Cardiac muscle cell (in vitro differentiated cells and primary cell): Measurements from ENCODE around the gene AIG1. TPM values are rescaled to one million over a fixed set of nuclear protein-coding genes. Genes with fewer than 3 reads are reported as not detected.

Experiments used
- DNase-seq, 2 donors: peaks; one replicate each; pipeline versions ENCODE4 v3.0.0 to v3.0.0-alpha.2; 2010 to 2017; ENCODE audit warnings: low read depth in 1 of 2, low spot score in 1 of 2
- H3K27ac ChIP-seq: fragments of 200-600 bp; sonication (generic); 2 replicates; pipeline ENCODE4 v1.5.1; 2016
- H3K27me3 ChIP-seq: fragments of 200-600 bp; sonication (generic); 2 replicates; pipeline ENCODE4 v1.6.0; 2016; ENCODE audit warnings: control low read depth
- H3K36me3 ChIP-seq: fragments of 200-600 bp; sonication (generic); 2 replicates; pipeline ENCODE4 v1.5.1; 2016; ENCODE audit warnings: control low read depth
- H3K4me1 ChIP-seq: fragments of 200-600 bp; sonication (generic); 2 replicates; pipeline ENCODE4 v1.8.1; 2017; ENCODE audit warnings: low read depth, mild to moderate bottlenecking, mixed run types
- H3K4me3 ChIP-seq: fragments of 200-600 bp; sonication (generic); 2 replicates; pipeline ENCODE4 v1.5.1; 2016; ENCODE audit warnings: mild to moderate bottlenecking
- H3K9me3 ChIP-seq: fragments of 200-600 bp; sonication (generic); 2 replicates; pipeline ENCODE4 v1.5.1; 2017; ENCODE audit warnings: low read depth, mild to moderate bottlenecking, control low read depth
- polyA plus RNA-seq: library from polyadenylated mRNA; unstranded; fragments of >200 nt; fragmentation: Nextera tagmentation; extraction: Ambion mirVana; gene quantifications from 2 replicates; pipeline ENCODE4 v1.2.1, GENCODE V29; 2016
- total RNA-seq: library from RNA; depleted of rRNA; stranded (reverse); fragments of >200 nt; gene quantifications from 2 replicates; pipeline ENCODE4 v1.2.3, GENCODE V29; 2016
- TF ChIP-seq, protein P1 (sequence below): IDR thresholded peaks from 2 replicates; pipeline ENCODE4 v1.5.1; 2012; ENCODE audit warnings: low read depth, mild to moderate bottlenecking, low read length

AIG1 gene
- total and polyA plus RNA-seq, 2 experiments from 2014 or later, result 35.9 to 55.4 TPM

DNA sequence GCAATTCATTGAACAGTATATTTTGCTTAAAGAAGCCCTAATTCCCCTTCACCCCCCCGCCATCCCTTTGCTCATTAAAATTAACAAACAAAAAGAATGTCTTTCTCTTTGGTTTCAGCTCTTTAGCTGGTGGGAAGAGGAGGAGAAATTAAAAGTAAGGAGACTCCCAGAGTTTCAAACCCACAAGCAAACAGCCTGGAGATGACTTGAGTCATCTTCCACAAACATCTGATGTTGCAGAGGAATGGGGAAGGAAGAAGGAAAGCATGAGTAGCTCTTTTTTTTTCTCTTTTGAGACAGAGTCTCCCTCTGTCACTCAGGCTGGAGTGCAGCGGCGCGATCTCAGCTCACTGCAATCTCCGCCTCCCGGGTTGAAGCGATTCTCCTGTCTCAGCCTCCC is 200.2 kb downstream of the AIG1 start:
- no peak for DNase-seq
- Histone ChIP-seq H3K27me3 (no peaks in the 10 kb centered on the region), H3K36me3 (no peaks in the 10 kb centered on the region), H3K4me1 (no peaks in the 10 kb centered on the region), H3K4me3 (no peak overlapping the region), H3K27ac (no peak overlapping the region), H3K9me3 (no peaks in the 10 kb centered on the region)
- TF ChIP-seq, protein P1, sequence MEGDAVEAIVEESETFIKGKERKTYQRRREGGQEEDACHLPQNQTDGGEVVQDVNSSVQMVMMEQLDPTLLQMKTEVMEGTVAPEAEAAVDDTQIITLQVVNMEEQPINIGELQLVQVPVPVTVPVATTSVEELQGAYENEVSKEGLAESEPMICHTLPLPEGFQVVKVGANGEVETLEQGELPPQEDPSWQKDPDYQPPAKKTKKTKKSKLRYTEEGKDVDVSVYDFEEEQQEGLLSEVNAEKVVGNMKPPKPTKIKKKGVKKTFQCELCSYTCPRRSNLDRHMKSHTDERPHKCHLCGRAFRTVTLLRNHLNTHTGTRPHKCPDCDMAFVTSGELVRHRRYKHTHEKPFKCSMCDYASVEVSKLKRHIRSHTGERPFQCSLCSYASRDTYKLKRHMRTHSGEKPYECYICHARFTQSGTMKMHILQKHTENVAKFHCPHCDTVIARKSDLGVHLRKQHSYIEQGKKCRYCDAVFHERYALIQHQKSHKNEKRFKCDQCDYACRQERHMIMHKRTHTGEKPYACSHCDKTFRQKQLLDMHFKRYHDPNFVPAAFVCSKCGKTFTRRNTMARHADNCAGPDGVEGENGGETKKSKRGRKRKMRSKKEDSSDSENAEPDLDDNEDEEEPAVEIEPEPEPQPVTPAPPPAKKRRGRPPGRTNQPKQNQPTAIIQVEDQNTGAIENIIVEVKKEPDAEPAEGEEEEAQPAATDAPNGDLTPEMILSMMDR, result no peak

- no peak overlapping the region for H3K4me3 ChIP-seq
These were observed 201.3 kb downstream of the AIG1 start for GRCh38 chr6:143261899-143262436.

DNA sequence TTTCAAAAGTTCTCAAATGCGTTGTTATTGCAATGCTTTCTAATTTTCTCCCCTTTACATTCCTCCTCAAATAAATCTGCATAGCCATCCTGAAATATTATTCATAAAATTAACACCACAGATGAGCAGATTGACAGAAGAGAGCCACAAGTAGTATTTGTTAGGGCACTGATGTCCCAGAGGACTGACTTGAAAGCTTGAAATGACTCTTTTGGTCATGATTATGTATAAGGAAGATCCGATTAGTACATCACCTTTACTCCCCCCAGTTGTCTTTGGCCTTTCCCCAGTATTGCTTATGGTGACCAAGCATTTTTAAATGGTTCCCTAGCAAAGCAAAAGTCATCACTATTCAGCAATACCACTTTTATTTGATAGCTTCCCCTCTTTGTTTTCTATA is 202.2 kb downstream of the AIG1 start:
- TF ChIP-seq, protein P1, result no peak
- DNase-seq, result no peak
- no peaks in the 10 kb centered on the region for H3K36me3 ChIP-seq

More at GRCh38 chr6:143261899-143262436, 201.3 kb downstream of the AIG1 start:
- no peaks in the 10 kb centered on the region for H3K36me3 ChIP-seq
- no peaks in the 10 kb centered on the region for H3K4me1 ChIP-seq
- no peaks in the 10 kb centered on the region for H3K9me3 ChIP-seq
- no peaks in the 10 kb centered on the region for H3K27me3 ChIP-seq
- TF ChIP-seq, protein P1, result no peak
- DNase-seq, result no peak
- H3K27ac ChIP-seq, result no peak overlapping the region

DNA sequence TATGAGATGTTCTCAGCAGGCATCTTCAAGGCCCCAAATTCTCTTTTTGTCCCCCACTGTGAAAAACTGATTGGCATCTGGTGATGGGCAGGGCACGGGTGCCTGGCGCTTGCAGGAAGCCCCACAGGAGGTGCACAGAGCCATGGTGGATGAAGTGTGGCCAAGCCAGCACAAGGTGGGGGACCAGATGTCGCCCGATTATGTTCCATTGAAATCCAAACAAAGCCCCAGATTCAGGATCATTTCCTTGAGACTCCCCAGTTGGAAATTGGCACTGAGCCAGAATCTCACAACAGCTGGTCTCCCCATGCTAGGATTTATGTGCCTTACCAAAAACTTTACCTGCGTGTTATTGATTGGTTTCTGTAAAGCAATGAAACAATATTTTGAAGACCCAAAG is 203.7 kb downstream of the AIG1 start:
- TF ChIP-seq, protein P1, result no peak
- Histone ChIP-seq H3K4me3 (no peak overlapping the region), H3K27ac (no peak overlapping the region), H3K4me1 (no peaks in the 10 kb centered on the region), H3K27me3 (no peaks in the 10 kb centered on the region), H3K9me3 (no peaks in the 10 kb centered on the region), H3K36me3 (no peaks in the 10 kb centered on the region)
- no peak for DNase-seq

More for the DNA sequence above, 202.2 kb downstream of the AIG1 start:
- H3K27me3 ChIP-seq, result no peaks in the 10 kb centered on the region
- no peaks in the 10 kb centered on the region for H3K4me1 ChIP-seq
- H3K9me3 ChIP-seq, result no peaks in the 10 kb centered on the region
- no peak overlapping the region for H3K4me3 ChIP-seq
- H3K27ac ChIP-seq, result no peak overlapping the region

- Histone ChIP-seq H3K27ac (no peak overlapping the region), H3K27me3 (no peaks in the 10 kb centered on the region), H3K36me3 (no peaks in the 10 kb centered on the region), H3K9me3 (no peaks in the 10 kb centered on the region), H3K4me3 (no peak overlapping the region), H3K4me1 (no peaks in the 10 kb centered on the region)
- no peak for DNase-seq
- TF ChIP-seq, protein P1, result no peak
These were observed 204.5 kb downstream of the AIG1 start for GRCh38 chr6:143264986-143265764.
